Memory B cell (primary cell): ENCODE results near the gene GLP2R.

Source experiments
- ATAC-seq: fragments of 150-1000 bp; cut with Tn5 transposase; 2 replicates; pipeline ENCODE4 v1.10.0; 2021; ENCODE audit warnings: low read depth, mild to moderate bottlenecking, moderate library complexity
- DNase-seq, 2 donors: peaks; one replicate each; pipeline ENCODE4 v3.0.0; 2022; ENCODE audit warnings: low spot score in 2 of 2
- H3K27ac Mint-ChIP-seq: one replicate; pipeline ENCODE4 v1.8.0; 2022; ENCODE audit warnings: mild to moderate bottlenecking, moderate library complexity, mixed read lengths
- H3K27me3 Mint-ChIP-seq: one replicate; pipeline ENCODE4 v1.8.0; 2022; ENCODE audit warnings: mixed read lengths
- H3K36me3 Mint-ChIP-seq: one replicate; pipeline ENCODE4 v1.8.0; 2022; ENCODE audit warnings: mild to moderate bottlenecking, mixed read lengths
- H3K4me1 Mint-ChIP-seq: one replicate; pipeline ENCODE4 v1.8.0; 2022; ENCODE audit warnings: mixed read lengths
- H3K4me3 Mint-ChIP-seq: one replicate; pipeline ENCODE4 v1.8.0; 2022; ENCODE audit warnings: mild to moderate bottlenecking, moderate library complexity, mixed read lengths
- H3K9me3 Mint-ChIP-seq: one replicate; pipeline ENCODE4 v1.8.0; 2022; ENCODE audit warnings: mixed read lengths

Gene GLP2R

DNA sequence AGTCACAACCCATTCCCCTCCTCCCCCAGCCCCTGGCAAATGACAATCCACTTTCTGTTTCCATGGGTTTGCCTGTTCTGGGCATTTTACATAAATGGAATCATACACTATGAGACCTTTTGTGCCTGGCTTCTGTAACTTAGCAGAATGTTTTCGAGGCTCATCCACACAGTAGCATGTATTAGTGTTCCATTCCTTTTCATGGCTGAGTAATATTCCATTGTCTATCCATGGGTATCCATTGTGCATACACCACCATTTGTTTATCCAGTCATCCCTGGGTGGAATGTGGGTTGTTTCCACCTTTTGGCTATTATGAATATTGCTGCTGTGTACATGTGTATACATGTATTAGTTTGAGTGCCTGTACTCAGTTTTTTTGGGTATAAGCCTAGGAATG is 113.0 kb downstream of the GLP2R start:
- Mint-ChIP-seq H3K27me3 (no peaks in the 10 kb centered on the region), H3K4me1 (no peaks in the 10 kb centered on the region), H3K27ac (no peak overlapping the region), H3K4me3 (no peak overlapping the region), H3K36me3 (no peaks in the 10 kb centered on the region), H3K9me3 (no peaks in the 10 kb centered on the region)
- ATAC-seq (no peak), DNase-seq (no peak)

DNA sequence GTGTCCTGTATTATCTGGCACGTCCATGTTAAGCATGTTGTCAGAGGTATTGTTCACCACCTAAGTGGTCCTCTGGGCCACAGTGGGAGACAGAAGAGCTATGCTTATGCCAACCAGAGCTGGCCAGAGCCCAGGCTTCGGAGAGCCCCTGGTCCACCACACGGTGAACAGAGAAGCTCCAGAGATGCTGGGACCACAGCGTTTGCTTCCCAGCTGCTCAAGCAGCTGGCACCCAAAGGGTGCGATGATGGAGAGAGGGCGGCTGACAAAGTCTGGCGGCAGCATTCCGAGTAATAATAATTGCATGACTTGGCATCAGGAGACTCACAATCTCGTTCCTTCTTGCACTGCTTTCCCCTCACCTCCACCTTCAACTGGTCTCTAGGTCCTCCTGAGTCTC is 115.1 kb downstream of the GLP2R start:
- ATAC-seq, result no peak
- Mint-ChIP-seq H3K36me3 (no peaks in the 10 kb centered on the region), H3K4me3 (no peak overlapping the region), H3K27ac (no peak overlapping the region), H3K9me3 (no peaks in the 10 kb centered on the region), H3K27me3 (no peaks in the 10 kb centered on the region), H3K4me1 (no peaks in the 10 kb centered on the region)
- no peak for DNase-seq

DNA sequence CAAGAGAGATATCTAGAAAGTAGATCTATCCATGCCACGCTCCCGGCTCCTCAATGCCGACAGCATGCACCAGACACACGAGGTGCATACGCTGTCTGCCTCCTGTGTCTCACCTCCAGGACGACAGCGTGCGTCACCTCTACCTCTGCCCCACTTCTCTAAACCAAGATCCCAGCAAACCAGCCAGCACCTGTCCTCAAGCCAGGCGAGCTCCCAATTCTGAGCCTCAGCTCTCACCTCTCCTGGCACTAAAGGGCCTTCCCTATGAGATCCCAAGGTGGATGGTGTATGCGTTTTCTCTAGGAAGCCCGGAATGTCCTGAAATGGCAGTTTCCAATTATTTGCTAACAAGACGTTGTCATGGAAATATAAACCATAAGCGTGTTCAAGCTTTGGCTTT is 115.6 kb downstream of the GLP2R start:
- DNase-seq (no peak), ATAC-seq (no peak)
- H3K4me3 Mint-ChIP-seq, result no peak overlapping the region
- H3K9me3 Mint-ChIP-seq, result no peaks in the 10 kb centered on the region
- H3K4me1 Mint-ChIP-seq, result no peaks in the 10 kb centered on the region
- no peaks in the 10 kb centered on the region for H3K36me3 Mint-ChIP-seq
- H3K27me3 Mint-ChIP-seq, result no peaks in the 10 kb centered on the region
- H3K27ac Mint-ChIP-seq, result no peak overlapping the region
